ENCODE results near the gene HSPBP1.

DNA sequence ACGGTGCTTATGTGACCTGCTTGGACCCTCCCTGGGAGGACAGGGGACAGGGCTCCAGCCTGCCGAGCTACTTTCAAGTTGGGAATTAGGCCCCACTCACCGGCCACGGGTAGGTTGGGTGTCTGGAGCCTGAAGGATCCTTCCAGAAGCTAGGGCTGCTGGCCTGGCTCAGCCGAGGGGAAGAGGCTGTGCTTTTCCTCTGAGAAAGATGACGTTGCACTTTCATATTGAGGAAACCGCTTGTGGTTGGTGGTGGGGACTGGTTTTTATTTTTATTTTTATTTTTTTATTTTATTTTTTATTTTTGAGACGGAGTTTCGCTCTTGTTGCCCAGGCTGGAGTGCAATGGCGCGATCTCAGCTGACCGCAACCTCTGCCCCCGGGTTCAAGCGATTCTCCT, 45.3 kb upstream of the HSPBP1 start, which contains the start of gene TMEM150B:
- TF ChIP-seq, protein P1, sequence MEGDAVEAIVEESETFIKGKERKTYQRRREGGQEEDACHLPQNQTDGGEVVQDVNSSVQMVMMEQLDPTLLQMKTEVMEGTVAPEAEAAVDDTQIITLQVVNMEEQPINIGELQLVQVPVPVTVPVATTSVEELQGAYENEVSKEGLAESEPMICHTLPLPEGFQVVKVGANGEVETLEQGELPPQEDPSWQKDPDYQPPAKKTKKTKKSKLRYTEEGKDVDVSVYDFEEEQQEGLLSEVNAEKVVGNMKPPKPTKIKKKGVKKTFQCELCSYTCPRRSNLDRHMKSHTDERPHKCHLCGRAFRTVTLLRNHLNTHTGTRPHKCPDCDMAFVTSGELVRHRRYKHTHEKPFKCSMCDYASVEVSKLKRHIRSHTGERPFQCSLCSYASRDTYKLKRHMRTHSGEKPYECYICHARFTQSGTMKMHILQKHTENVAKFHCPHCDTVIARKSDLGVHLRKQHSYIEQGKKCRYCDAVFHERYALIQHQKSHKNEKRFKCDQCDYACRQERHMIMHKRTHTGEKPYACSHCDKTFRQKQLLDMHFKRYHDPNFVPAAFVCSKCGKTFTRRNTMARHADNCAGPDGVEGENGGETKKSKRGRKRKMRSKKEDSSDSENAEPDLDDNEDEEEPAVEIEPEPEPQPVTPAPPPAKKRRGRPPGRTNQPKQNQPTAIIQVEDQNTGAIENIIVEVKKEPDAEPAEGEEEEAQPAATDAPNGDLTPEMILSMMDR (IDR thresholded peaks at IDR 0.05): no peak
- TF ChIP-seq ATF1 (CRISPR knock-in tag; IDR thresholded peaks at IDR 0.05) (no peak), NFE2L1 (CRISPR knock-in tag; IDR thresholded peaks at IDR 0.05) (no peak), NFYB (CRISPR knock-in tag; conservative IDR thresholded peaks at IDR 0.05; ENCODE audit: low read depth) (no peak), EMX1 (CRISPR knock-in tag; IDR thresholded peaks at IDR 0.05) (no peak), CREB1 (CRISPR knock-in tag; IDR thresholded peaks at IDR 0.05) (no peak), IRF2 (CRISPR knock-in tag; IDR thresholded peaks at IDR 0.05; ENCODE audit: borderline replicate concordance, low read depth) (no peak), ELF4 (CRISPR knock-in tag; IDR thresholded peaks at IDR 0.05; ENCODE audit: low read depth) (no peak), NR2C2 (CRISPR knock-in tag; IDR thresholded peaks at IDR 0.05) (no peak)
- TF ChIP-seq, protein P2, sequence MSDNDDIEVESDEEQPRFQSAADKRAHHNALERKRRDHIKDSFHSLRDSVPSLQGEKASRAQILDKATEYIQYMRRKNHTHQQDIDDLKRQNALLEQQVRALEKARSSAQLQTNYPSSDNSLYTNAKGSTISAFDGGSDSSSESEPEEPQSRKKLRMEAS (CRISPR knock-in tag; IDR thresholded peaks at IDR 0.05): no peak
- TF ChIP-seq, protein P3, sequence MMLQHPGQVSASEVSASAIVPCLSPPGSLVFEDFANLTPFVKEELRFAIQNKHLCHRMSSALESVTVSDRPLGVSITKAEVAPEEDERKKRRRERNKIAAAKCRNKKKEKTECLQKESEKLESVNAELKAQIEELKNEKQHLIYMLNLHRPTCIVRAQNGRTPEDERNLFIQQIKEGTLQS (CRISPR knock-in tag; conservative IDR thresholded peaks at IDR 0.05): no peak
